ENCODE results near the gene SLCO4A1.

The SLCO4A1 gene

DNA sequence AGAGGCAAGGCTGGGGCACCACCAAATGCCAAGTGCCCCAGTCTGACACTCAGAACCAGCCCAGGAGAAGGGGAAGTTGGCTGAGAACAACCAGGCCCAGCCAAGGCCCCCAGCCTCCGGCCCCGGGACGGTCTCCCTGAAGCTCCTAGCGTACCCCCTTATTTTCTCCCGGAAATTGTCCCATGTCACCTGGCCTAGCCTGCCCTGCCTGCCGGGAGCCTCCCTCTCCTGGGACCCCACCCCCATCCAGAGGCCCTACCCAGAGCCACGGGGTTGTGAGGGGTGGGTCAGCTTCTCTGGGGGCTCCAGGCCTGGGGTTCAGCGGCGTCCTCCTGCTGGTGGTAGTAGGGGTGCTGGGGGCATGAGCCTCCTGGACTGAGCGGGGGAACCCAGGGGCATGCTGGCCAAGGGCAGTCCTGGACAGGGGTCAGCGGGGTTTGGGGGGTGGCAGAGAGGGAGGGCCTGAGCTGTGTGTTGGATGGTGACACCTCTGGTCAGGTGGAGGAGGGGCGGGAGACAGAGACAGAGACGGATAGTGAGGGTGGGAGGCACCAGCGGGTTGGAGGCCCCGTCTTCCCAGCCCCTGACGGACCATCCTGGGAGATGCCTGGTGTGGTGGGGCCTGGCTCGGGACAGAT lies 7.9 kb upstream of the SLCO4A1 start:
- H3K4me3 ChIP-seq (replicated peaks in 1 of 2; ENCODE audit: low read depth in 2 of 2, low read length in 2 of 2): no peak overlapping the region
- TF ChIP-seq CTCF (IDR thresholded peaks at IDR 0.05; ENCODE audit: low read depth, low read length): no peak
- DNase-seq (ENCODE audit: low read depth in 2 of 2): no peak

DNA sequence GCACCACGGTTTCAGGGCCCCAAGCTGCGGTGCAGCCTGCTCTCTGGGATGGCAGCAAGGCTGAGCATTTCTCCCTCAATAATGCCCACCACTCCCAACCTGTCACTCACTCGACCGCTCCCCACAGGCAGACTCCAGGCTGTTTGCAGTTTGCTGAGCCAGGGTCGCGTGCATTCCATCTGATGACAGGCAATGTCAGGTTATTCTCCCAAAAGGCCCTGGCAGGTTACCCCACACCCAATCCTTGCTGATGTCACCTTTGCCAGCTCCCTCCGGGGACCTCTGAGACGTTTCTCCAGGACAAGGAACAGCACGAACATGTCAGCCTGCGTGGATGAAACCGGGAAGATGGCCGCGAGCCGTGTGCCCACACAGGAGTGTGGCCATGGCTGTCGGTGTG lies 7.1 kb upstream of the SLCO4A1 start:
- DNase-seq (ENCODE audit: low read depth in 2 of 2): no peak
- H3K4me3 ChIP-seq (replicated peaks in 1 of 2; ENCODE audit: low read depth in 2 of 2, low read length in 2 of 2): no peak overlapping the region
- TF ChIP-seq CTCF (IDR thresholded peaks at IDR 0.05; ENCODE audit: low read depth, low read length): no peak

DNA sequence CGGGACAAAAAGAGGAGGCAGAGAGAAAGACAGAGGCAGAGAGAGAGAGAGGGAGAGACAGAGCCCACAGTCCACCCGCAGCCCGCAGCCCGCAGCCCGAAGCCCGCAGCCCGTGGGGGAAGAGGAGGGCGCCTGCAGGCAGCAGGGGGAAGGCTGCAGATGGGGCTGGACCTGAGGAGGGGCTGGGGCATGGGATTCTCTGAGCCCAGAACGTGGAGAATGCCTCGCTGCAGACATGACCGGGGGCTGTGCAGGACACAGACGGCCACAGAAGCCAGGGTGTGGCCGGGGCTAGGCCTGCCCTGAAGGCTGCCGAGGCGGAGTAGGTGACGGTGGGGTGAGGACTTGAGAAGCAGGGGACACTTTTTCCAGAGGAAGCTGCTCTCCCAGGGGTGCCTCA lies 6.5 kb upstream of the SLCO4A1 start:
- DNase-seq (ENCODE audit: low read depth in 2 of 2): no peak
- H3K4me3 ChIP-seq (replicated peaks in 1 of 2; ENCODE audit: low read depth in 2 of 2, low read length in 2 of 2): no peak overlapping the region
- no peak for TF ChIP-seq CTCF (IDR thresholded peaks at IDR 0.05; ENCODE audit: low read depth, low read length)

DNA sequence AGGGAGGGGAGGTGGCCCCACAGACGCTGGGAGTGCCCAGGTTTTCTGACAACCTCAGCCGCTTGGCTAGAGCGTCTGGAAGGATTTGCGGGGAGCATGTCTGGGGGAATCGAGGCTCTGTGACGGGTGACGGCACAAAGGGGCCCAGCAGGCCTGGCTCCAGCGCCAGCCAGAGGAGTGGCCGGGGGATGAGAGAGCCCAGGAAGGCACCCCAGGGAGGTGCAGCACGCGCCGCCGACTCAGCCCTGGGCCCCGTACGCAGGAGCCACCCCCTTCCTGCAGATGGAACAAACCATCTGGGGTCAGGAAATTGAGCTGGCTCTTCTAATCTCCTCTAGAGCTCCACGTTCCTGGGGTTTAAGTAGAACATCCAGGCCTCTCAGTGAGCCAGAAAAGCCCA lies 5.9 kb upstream of the SLCO4A1 start:
- no peak overlapping the region for H3K4me3 ChIP-seq (replicated peaks in 1 of 2; ENCODE audit: low read depth in 2 of 2, low read length in 2 of 2)
- TF ChIP-seq CTCF (IDR thresholded peaks at IDR 0.05; ENCODE audit: low read depth, low read length): no peak

GRCh38 chr20:62637110-62637509 lies 5.2 kb upstream of the SLCO4A1 start:
- no peak for DNase-seq (ENCODE audit: low read depth in 2 of 2)
- no peak overlapping the region for H3K4me3 ChIP-seq (replicated peaks in 1 of 2; ENCODE audit: low read depth in 2 of 2, low read length in 2 of 2)
- TF ChIP-seq CTCF (IDR thresholded peaks at IDR 0.05; ENCODE audit: low read depth, low read length): no peak

More for the DNA sequence above, 5.9 kb upstream of the SLCO4A1 start:
- no peak for DNase-seq (ENCODE audit: low read depth in 2 of 2)

GRCh38 chr20:62637521-62638054 lies 4.7 kb upstream of the SLCO4A1 start:
- no peak overlapping the region for H3K4me3 ChIP-seq (replicated peaks in 1 of 2; ENCODE audit: low read depth in 2 of 2, low read length in 2 of 2)
- no peak for DNase-seq (ENCODE audit: low read depth in 2 of 2)
- TF ChIP-seq CTCF (IDR thresholded peaks at IDR 0.05; ENCODE audit: low read depth, low read length): no peak

Measured in cardiac fibroblast (primary cell).